GM19023 (cell line): ENCODE results near the gene PLA2G4B.

Experiments used
- ATAC-seq: cut with Tn5 transposase; IDR thresholded peaks from one replicate; pipeline ENCODE4 v1.9.1; 2021; ENCODE audit warnings: mild to moderate bottlenecking, moderate library complexity; ENCODE audit not compliant: unreplicated experiment

Gene PLA2G4B

DNA sequence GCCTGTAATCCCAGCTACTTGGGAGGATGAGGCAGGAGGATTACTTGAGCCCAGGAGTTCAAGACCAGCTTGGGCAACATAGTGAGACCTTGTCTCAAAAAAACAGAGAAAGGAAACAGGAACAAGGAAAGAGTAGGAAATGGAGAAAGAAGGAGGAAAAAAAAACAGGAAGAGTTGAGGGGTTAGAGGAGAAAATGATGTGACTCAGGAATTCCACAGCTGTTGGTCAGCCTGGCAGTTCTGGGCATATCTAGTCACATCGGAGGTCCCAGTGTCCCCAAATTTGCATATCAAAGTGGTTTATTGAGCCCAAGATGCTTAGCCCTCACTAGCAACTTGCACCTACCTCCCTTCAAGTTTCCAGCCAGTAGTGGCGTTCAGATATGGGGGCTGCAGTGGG is 29.5 kb upstream of the PLA2G4B start:
- no peak for ATAC-seq

- ATAC-seq: no peak
Observed at GRCh38 chr15:41809526-41810220, 29.0 kb upstream of the PLA2G4B start.

DNA sequence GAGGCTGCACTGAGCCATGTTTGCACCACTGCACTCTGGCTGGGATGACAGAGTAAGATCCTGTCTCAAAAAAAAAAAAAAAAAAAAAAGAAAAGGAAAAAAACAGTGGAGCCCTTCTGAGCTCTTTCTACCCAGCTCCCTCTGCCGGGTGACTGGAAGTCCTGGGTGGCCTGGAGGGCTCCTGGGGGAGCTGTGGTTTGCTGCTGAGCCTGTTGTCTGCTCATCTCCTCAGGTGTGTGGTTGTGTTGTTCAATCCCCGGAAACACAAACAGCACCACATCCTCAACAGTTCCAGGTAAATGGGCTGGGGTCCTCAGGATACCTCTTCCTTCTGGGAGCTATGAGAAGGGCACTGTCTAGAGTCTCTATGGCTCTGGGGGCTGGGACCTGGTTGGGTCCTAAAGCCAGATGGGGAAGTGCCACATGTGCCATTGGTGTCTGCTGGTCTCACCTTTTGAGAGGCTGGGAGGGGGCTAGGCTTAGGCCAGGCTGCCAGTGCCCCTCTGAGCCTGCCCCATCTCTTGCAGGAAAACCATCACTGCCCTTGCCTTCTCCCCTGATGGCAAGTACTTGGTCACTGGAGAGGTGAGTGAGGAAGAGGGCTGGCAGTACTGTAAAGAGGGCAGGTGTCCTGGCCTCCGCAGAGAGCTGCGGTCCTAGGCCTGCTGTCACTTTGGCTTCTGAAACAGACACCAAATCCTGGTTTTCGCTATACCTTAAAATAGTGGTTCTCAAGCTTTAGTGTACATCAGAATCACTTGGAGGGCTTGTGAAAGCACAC is 27.8 kb upstream of the PLA2G4B start:
- ATAC-seq: no peak

DNA sequence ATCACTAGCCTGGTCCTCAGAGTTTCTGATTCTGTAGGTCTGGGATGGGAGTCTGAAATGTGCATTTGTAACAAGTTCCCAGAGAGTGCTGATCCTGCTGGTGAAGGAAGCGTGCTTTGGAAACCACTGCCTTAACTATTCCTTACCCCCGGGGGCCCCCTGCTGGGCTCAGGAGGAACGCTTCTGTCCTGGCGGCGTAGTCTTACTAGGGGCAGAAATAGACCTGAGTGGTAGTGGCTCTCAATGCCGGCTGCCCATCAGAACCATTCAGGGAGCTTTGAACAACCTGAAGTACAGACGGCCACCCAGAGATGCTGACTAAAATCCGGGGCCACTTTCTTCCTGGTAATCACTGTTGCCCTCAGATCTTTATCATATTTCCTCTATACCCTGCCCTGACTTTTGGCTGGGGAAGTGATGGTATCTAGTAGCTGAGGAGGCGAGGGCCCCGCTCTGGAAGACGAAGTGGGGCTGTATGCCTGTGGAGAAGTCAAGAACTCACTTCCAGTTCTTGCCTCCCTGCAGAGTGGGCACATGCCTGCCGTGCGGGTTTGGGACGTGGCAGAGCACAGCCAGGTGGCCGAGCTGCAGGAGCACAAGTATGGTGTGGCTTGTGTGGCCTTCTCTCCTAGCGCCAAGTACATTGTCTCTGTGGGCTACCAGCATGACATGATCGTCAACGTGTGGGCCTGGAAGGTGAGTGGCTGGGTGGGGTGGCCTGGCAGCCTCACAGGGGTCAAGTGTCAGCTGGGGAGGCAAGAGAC is 27.0 kb upstream of the PLA2G4B start:
- no peak for ATAC-seq

DNA sequence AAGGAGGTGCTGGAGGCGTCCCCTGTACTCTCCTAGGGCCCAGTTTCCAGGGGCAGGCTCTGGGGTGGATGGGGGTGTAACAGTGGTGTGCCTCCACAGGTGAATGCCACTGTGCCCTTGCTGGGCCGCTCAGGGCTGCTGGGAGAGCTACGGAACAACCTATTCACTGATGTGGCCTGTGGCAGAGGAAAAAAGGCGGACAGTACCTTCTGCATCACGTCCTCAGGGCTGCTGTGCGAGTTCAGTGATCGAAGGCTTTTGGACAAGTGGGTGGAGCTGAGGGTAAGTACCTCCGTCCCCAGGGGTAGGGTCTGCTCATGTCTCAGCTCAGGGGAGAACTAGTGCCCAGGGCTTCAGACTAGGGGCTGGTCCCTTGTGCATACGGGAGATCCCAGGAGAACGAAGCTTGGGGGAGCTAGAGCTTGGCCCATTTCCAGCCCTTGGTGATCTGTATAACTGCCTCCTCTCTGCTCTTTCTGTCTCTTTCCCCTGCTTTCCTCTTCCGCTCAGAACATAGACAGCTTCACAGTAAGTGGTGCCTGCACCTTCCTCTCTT is 25.7 kb upstream of the PLA2G4B start:
- no peak for ATAC-seq

DNA sequence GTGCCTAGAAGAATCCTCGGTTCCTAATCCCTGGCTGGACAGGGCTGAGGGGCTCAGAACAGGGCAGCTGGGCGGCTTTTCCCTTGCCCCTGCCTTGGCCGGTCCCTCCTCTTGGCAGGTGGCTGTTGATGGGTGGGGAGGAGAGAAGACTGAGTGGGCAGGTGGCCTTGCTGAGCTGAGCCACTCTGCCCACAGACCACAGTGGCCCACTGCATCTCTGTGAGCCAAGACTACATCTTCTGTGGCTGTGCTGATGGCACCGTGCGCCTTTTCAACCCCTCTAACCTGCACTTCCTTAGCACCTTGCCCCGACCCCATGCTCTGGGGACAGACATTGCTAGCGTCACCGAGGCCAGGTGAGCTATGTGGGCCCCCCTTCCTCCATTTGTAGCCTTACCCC is 25.2 kb upstream of the PLA2G4B start:
- ATAC-seq: no peak

DNA sequence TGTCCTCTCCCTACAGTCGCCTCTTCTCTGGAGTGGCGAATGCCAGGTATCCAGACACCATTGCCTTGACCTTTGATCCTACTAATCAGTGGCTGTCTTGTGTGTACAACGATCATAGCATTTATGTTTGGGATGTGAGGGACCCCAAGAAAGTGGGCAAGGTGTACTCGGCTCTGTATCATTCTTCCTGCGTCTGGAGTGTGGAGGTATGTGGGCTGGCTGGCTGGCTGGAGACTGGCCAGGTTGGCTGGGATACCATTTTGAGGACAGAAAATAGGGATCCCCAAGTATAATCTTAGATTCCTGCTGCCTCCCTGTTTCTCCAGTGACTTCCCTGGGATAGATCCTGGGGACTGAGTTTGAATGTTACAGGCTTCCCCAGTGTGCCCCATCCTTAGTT is 24.1 kb upstream of the PLA2G4B start:
- ATAC-seq: no peak

- no peak for ATAC-seq
Observed at GRCh38 chr15:41816788-41817187, 21.9 kb upstream of the PLA2G4B start.

DNA sequence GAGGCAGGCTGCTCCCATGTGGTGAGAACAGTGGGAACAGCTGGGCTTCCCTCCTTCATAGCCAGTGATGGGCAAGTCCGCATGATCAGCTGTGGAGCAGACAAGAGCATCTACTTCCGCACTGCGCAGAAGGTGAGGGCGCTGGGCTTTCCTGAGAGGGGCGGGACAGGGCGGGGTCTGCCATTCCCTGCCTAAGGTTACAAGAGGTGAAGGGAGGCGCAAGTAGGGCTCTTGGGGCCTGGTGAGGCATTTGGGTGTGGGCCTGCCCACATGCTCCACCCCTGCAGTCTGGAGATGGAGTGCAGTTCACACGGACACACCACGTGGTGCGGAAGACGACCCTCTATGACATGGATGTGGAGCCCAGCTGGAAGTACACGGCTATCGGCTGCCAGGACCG is 21.3 kb upstream of the PLA2G4B start:
- ATAC-seq: no peak

DNA sequence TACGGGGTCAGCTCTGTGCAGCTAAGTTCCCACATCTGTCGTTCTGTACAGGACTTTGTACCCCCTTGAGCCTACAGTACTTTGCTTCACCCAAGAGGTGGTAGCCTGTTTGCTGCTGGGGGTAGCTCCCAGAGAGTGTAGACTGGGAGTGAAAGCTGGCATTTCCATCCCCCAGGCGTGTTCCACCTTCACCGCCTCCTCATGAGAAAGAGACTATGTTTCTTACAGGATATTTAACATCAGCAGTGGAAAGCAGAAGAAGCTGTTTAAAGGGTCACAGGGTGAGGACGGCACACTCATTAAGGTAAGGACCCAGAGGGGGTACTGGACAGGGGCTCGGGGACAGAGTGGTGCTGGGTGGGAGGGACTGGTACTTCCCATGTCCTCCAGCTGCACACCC is 20.9 kb upstream of the PLA2G4B start:
- no peak for ATAC-seq

GRCh38 chr15:41819455-41820050 is 19.1 kb upstream of the PLA2G4B start:
- ATAC-seq: no peak

DNA sequence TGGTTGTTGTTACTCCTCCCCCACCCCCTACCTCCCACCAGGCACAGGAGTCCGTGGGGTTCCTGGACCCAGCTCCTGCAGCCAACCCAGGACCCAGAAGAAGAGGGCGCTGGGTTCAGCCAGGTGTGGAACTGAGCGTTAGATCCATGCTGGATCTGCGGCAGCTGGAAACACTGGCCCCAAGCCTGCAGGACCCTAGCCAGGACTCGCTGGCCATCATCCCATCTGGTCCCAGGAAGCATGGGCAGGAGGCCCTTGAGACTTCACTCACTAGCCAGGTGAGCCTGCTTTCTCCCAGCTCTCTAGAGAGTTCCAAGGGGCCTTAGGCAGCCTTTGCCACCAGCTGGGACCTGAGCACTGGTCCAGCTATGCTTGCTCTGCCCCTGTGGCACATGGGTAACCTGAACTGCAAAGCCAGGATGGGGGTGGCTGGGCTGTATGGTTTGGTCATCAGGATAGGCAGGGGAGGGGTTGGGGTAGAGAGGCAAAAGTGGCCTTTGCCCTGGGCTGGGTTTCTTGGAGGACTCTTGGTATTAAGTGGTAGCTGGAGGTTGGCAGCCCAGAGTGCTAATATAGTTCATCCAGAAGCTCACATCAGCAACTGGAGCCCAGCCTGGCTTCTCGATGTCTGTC is 17.7 kb upstream of the PLA2G4B start:
- no peak for ATAC-seq

- ATAC-seq: no peak
Observed at GRCh38 chr15:41821831-41822230, 16.8 kb upstream of the PLA2G4B start.

DNA sequence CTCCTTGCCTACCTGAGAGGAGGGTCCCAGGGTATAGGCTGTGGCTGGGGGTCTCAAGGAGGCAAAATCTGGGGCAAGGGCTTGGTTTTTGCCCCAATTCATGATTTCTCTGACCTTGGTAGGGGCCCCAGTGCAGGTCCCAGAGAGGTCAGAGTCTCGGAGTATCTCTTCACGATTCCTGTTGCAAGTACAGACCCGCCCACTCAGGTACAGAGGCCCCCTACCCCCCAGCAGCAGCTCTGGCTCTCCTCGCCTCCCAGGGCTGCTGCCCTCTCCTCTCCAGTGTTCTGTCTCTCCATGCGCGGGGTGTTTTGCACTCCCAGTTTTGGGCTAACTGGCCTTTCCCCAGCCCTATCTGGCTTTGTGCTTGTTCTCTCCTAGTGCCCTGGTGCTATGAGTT is 16.2 kb upstream of the PLA2G4B start:
- ATAC-seq: no peak

GRCh38 chr15:41822957-41823356 is 15.7 kb upstream of the PLA2G4B start:
- ATAC-seq: no peak

- ATAC-seq: no peak
Observed at GRCh38 chr15:41823502-41823901, 15.1 kb upstream of the PLA2G4B start.

GRCh38 chr15:41824062-41824745 is 14.4 kb upstream of the PLA2G4B start:
- no peak for ATAC-seq

GRCh38 chr15:41825145-41825544 is 13.5 kb upstream of the PLA2G4B start:
- no peak for ATAC-seq

- ATAC-seq: no peak
Observed at GRCh38 chr15:41825572-41826535, 12.8 kb upstream of the PLA2G4B start.
